Loucy (cell line): ENCODE measurements around the gene CDK11B.

Source experiments
- EZH2phosphoT487 ChIP-seq: fragments of 200-600 bp; IDR thresholded peaks from 2 replicates; pipeline ENCODE4 v1.6.1; 2018; ENCODE audit warnings: antibody characterized with exemption, mild to moderate bottlenecking, moderate library complexity, borderline replicate concordance
- TF ChIP-seq, protein P1 (sequence below): fragments of 200-600 bp; sonication (generic); conservative IDR thresholded peaks from 2 replicates; pipeline ENCODE4 v1.5.1; 2014; ENCODE audit warnings: mild to moderate bottlenecking, antibody characterized with exemption, low read length

DNA sequence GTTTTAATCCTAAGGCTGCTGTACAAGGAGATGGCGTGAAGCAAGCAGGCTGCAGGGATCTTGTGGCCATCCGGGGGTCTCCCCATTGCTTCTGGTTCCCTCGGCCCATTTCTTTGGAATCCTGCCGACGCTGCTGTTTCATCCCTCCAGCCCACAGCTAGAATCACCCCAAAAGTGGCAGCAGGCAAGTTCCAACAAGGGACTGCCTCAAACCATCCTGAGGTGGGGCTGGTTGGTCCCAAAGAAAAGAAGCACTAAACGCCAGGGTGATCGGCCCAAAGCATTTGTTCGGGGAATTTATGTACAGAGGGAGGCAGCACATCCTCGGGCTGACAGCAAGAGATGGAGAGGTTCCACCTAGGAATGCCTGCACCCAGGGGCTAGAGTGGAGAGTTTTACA, 48.0 kb downstream of the CDK11B start:
- TF ChIP-seq, protein P1, sequence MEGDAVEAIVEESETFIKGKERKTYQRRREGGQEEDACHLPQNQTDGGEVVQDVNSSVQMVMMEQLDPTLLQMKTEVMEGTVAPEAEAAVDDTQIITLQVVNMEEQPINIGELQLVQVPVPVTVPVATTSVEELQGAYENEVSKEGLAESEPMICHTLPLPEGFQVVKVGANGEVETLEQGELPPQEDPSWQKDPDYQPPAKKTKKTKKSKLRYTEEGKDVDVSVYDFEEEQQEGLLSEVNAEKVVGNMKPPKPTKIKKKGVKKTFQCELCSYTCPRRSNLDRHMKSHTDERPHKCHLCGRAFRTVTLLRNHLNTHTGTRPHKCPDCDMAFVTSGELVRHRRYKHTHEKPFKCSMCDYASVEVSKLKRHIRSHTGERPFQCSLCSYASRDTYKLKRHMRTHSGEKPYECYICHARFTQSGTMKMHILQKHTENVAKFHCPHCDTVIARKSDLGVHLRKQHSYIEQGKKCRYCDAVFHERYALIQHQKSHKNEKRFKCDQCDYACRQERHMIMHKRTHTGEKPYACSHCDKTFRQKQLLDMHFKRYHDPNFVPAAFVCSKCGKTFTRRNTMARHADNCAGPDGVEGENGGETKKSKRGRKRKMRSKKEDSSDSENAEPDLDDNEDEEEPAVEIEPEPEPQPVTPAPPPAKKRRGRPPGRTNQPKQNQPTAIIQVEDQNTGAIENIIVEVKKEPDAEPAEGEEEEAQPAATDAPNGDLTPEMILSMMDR, result no peak
- no peak for TF ChIP-seq EZH2phosphoT487
